Fibroblast of pulmonary artery (primary cell): Measurements from ENCODE around the gene ATG2B.

Experiments used
- DNase-seq: peaks from one replicate; pipeline ENCODE4 v3.0.0-alpha.2; 2010; ENCODE audit warnings: low read depth
- H3K4me3 ChIP-seq: replicated peaks from 2 replicates; pipeline ENCODE4 v1.5.1; 2011; ENCODE audit warnings: low read depth, mild to moderate bottlenecking, control low read depth, low read length, moderate library complexity
- CTCF ChIP-seq: IDR thresholded peaks from 2 replicates; pipeline ENCODE4 v1.5.1; 2011; ENCODE audit warnings: mild to moderate bottlenecking, control low read depth, low read length, inconsistent platforms; ENCODE audit errors: missing control alignments

The ATG2B gene

DNA sequence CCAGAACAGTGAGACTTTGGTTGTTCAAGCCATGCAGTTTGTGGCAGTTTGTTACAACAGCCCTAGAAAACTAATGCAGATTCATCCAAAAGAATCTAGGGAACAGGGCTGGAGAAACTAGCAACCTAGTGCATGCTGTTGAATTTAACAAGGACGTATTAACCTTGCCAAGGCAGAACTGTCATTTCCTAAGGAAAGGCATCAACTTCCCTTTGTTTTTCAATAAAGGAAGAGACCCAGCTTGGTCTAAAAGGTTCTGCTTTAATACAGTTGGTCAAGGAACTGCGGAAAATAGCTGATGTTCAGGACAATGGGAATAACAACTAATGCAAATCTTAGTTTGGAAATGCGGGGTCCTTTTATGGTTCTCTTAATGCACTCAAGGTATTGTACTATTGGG is 40.3 kb upstream of the ATG2B start:
- DNase-seq: no peak
- TF ChIP-seq CTCF: no peak
- H3K4me3 ChIP-seq: no peak overlapping the region

- no peak for TF ChIP-seq CTCF
- no peak overlapping the region for H3K4me3 ChIP-seq
- DNase-seq: no peak
These were observed 37.4 kb upstream of the ATG2B start for GRCh38 chr14:96400495-96400894.

GRCh38 chr14:96399405-96399804 is 36.3 kb upstream of the ATG2B start:
- no peak for DNase-seq
- TF ChIP-seq CTCF: no peak
- H3K4me3 ChIP-seq: no peak overlapping the region

DNA sequence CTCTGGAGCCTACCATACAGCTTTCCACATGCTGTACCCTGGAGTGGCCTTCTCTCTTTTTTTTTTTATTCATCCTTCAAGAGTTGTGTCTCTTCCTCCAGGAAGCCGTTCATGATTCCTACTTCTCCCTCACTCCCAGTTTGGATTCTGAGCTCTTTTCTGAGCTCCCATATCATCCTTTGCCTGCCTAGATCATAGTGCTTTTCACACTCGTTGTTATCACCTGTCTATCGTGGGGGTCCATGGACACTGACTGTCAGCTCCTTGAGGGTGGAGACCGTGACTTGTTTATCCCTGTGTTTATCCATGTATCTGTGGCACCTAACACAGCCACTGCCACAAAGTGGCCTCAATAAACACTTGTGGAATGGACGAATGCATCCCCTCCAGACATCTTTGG is 35.8 kb upstream of the ATG2B start:
- no peak for TF ChIP-seq CTCF
- no peak for DNase-seq
- no peak overlapping the region for H3K4me3 ChIP-seq

DNA sequence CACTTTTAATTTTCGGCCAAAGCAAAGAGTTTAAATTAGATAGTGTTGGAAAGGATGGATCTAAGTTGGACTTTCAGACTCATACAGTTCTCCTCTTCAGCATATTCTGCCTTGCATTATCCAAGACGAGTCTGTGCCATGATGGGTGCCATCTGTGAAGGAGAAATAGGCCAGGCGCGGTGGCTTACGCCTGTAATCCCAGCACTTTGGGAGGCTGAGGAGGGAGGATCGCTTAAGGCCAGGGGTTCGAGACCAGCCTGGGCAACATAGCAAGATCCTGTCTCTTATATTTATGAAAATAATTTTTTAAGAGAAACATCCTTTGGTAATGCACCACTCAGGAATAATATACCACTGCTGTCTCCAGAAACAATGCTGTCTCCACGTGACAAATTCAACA is 35.3 kb upstream of the ATG2B start:
- no peak overlapping the region for H3K4me3 ChIP-seq
- no peak for DNase-seq
- TF ChIP-seq CTCF: no peak

- no peak for TF ChIP-seq CTCF
- H3K4me3 ChIP-seq: no peak overlapping the region
- DNase-seq: no peak
These were observed 31.1 kb upstream of the ATG2B start for GRCh38 chr14:96394047-96394815.

- no peak overlapping the region for H3K4me3 ChIP-seq
These were observed 30.0 kb upstream of the ATG2B start for GRCh38 chr14:96393071-96393691.

More at GRCh38 chr14:96393071-96393691, 30.0 kb upstream of the ATG2B start:
- no peak for TF ChIP-seq CTCF
- DNase-seq: no peak
